Fibroblast of lung (primary cell): ENCODE data around the gene SDHC. TPM values are rescaled to one million over a fixed set of nuclear protein-coding genes. Genes with fewer than 3 reads are reported as not detected.
"Not testable (repeated sequence)": the region's sequence is repeated elsewhere in the genome, so short reads cannot be mapped to it uniquely, and the experiment has no call there.

ENCODE experiments used
- DNase-seq, 2 donors: peaks; one replicate each; pipeline versions ENCODE4 v3.0.0 to v3.0.0-alpha.2; 2010; ENCODE audit warnings: low read depth in 2 of 2
- H2AFZ ChIP-seq: 2 replicates; pipeline ENCODE4 v1.5.1; 2012; ENCODE audit warnings: low read length, control low read depth, inconsistent platforms
- H3K27ac ChIP-seq: 2 replicates; pipeline ENCODE4 v1.5.1; 2011; ENCODE audit warnings: low read length, control low read depth; ENCODE audit not compliant: insufficient read depth
- H3K27me3 ChIP-seq: 2 replicates; pipeline ENCODE4 v1.5.1; 2011; ENCODE audit warnings: mild to moderate bottlenecking, low read length; ENCODE audit not compliant: control insufficient read depth, insufficient read depth
- H3K36me3 ChIP-seq: 2 replicates; pipeline ENCODE4 v1.5.1; 2011; ENCODE audit warnings: low read length; ENCODE audit not compliant: control insufficient read depth, insufficient read depth
- H3K4me1 ChIP-seq: 2 replicates; pipeline ENCODE4 v1.5.1; 2011; ENCODE audit warnings: low read length; ENCODE audit not compliant: control insufficient read depth, insufficient read depth; ENCODE audit errors: extremely low read depth
- H3K4me2 ChIP-seq: 2 replicates; pipeline ENCODE4 v1.5.1; 2011; ENCODE audit warnings: low read length, control low read depth; ENCODE audit not compliant: insufficient read depth; ENCODE audit errors: extremely low read depth
- H3K4me3 ChIP-seq, 4 experiments: fragments of 200-600 bp in 1 of 4; sonication (generic) in 1 of 4; replicated peaks in 1 of 4; 2 replicates each; pipeline ENCODE4 v1.5.1; 2011 to 2016; ENCODE audit warnings: low read length in 4 of 4, low read depth in 3 of 4, mild to moderate bottlenecking in 3 of 4, control low read depth in 2 of 4, inconsistent platforms in 1 of 4, mixed read lengths in 1 of 4; ENCODE audit not compliant: insufficient read depth in 1 of 4; ENCODE audit errors: control extremely low read depth in 1 of 4
- H3K79me2 ChIP-seq: 2 replicates; pipeline ENCODE4 v1.5.1; 2012; ENCODE audit warnings: mild to moderate bottlenecking, low read length, inconsistent platforms; ENCODE audit not compliant: control insufficient read depth, insufficient read depth
- H3K9ac ChIP-seq: 2 replicates; pipeline ENCODE4 v1.5.1; 2011; ENCODE audit warnings: mild to moderate bottlenecking, low read length, control low read depth; ENCODE audit not compliant: insufficient read depth
- H3K9me3 ChIP-seq: 2 replicates; pipeline ENCODE4 v1.5.1; 2012; ENCODE audit warnings: low read depth, low read length; ENCODE audit not compliant: control insufficient read depth, insufficient read depth
- H4K20me1 ChIP-seq: 2 replicates; pipeline ENCODE4 v1.5.1; 2011; ENCODE audit warnings: low read length; ENCODE audit not compliant: control insufficient read depth, insufficient read depth; ENCODE audit errors: extremely low read depth
- CTCF ChIP-seq, 2 donors: IDR thresholded peaks in 1 of 2; conservative IDR thresholded peaks in 1 of 2; 1 replicate in 1 of 2; 2 replicates in 1 of 2; pipeline ENCODE4 v1.5.1; 2011 to 2012; ENCODE audit warnings: low read length in 2 of 2, control low read depth in 1 of 2, inconsistent platforms in 1 of 2, low read depth in 1 of 2, mild to moderate bottlenecking in 1 of 2
- EZH2 ChIP-seq: IDR thresholded peaks from 2 replicates; pipeline ENCODE4 v1.5.1; 2012; ENCODE audit warnings: low read length, control low read depth, mild to moderate bottlenecking; ENCODE audit errors: missing control alignments
- polyA plus RNA-seq, 2 donors: library from polyadenylated mRNA; depleted of rRNA in 1 of 2; stranded (reverse) in 1 of 2; unstranded in 1 of 2; fragments of >200 nt; gene quantifications; 2 replicates each; pipeline ENCODE4 v1.2.1, GENCODE V29; 2011 to 2012; ENCODE audit warnings: missing spikeins in 1 of 2
- total RNA-seq: library from RNA; depleted of rRNA; stranded (reverse); fragments of >200 nt; gene quantifications from 2 replicates; pipeline ENCODE4 v1.2.1, GENCODE V29; 2014

The SDHC gene
- total and polyA plus RNA-seq, 2 donors (not counting 1 experiment from before 2014, with no cell fraction given): 24.8 to 484 TPM

DNA sequence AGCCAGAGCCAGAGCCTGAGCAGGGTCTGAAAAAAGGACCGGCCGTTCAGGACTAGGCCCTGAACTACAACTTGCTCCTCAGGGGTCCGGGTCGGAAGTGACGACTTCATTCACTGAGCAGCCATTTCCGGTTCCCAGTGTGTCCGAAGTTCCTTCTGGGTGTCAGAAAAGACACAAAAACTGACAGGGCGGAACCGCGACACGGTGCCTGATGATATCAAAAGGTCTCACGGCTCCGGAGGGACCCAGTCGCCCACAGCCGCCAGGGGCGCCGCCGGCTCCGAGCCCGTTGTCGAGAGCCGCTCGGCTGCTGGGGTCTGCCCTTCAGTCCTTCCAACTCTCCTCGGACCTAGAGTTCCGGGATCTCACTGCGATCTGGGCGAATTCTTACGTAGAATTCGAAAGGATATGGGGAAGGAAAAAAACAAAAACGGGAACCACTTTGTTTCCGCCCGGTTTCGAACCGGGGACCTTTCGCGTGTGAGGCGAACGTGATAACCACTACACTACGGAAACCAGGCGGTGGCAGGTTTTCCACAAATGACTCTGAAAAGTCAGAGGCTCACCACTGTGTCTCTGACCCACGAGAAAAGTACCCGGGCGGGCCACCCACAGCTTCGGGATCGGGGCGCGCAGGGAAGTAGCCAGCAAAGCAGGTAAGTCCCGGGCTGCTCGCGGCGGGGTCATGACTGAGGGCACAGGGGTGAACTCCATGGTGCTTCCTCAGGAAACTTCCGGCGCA is 85.2 kb downstream of the SDHC start:
- H3K9me3 ChIP-seq: no peaks in the 10 kb centered on the region
- H4K20me1 ChIP-seq: no peaks in the 10 kb centered on the region
- H3K9ac ChIP-seq: peak overlapping the region; percentile 95
- DNase-seq: peak; percentile 91 to 94
- peaks cover 2% of the 10 kb centered on the region for H3K4me1 ChIP-seq
- peak overlapping the region; percentile 61 to 82 (median 82) for H3K4me3 ChIP-seq
- TF ChIP-seq EZH2: no peak
- peak; percentile 32 to 42 for TF ChIP-seq CTCF (conservative IDR thresholded peaks at IDR 0.05 in 1 of 2, IDR thresholded peaks at IDR 0.05 in 1 of 2; ENCODE audit: low read depth in 1 of 2, low read length in 2 of 2)
- H3K36me3 ChIP-seq: no peaks in the 10 kb centered on the region
- no peaks in the 10 kb centered on the region for H3K79me2 ChIP-seq
- no peaks in the 10 kb centered on the region for H3K27me3 ChIP-seq
- H3K27ac ChIP-seq: peak overlapping the region; percentile 99
- peak overlapping the region; percentile 95 for H2AFZ ChIP-seq
- peak overlapping the region; percentile 89 for H3K4me2 ChIP-seq

GRCh38 chr1:161402446-161402845 is 88.3 kb downstream of the SDHC start:
- TF ChIP-seq EZH2: no peak
- no peak for TF ChIP-seq CTCF (conservative IDR thresholded peaks at IDR 0.05 in 1 of 2, IDR thresholded peaks at IDR 0.05 in 1 of 2; ENCODE audit: low read depth in 1 of 2, low read length in 2 of 2)
- Histone ChIP-seq H3K4me2 (no peak overlapping the region), H4K20me1 (no peaks in the 10 kb centered on the region), H3K9ac (no peak overlapping the region), H3K36me3 (no peaks in the 10 kb centered on the region), H3K4me1 (peaks cover 2% of the 10 kb centered on the region), H3K9me3 (no peaks in the 10 kb centered on the region), H3K27ac (no peak overlapping the region), H3K27me3 (no peaks in the 10 kb centered on the region), H3K4me3 (no peak overlapping the region), H2AFZ (no peak overlapping the region), H3K79me2 (no peaks in the 10 kb centered on the region)
- DNase-seq: no peak

DNA sequence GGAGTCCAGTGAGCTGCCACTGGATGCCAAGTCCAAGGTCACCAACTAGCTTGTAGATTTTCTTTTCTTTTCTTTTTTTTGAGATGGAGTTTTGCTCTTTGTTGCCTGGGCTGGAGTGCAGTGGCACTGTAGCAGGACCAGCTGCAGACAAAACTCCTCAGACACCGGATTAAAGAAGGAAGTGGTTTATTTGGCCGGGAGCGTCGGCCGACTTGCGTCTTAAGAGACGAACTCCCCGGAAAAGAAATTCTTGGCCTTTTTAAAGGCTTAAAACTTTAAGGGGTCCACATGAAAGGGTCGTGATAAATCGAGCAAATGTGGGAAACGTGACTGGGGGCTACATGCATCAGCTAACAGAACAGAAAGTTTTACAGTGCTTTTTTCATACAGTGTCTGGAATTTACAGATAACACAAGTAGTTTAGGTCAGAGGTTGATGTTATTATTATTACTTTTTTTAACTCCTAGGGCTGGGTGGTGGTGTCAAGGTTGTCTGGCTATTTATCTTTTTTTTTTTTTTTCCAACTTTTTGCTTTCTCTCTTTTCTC is 89.9 kb downstream of the SDHC start:
- no peaks in the 10 kb centered on the region for H3K36me3 ChIP-seq
- H3K79me2 ChIP-seq: no peaks in the 10 kb centered on the region
- H3K9ac ChIP-seq: no peak overlapping the region
- H3K4me1 ChIP-seq: no peaks in the 10 kb centered on the region
- no peak overlapping the region for H3K27ac ChIP-seq
- no peaks in the 10 kb centered on the region for H3K9me3 ChIP-seq
- no peaks in the 10 kb centered on the region for H3K27me3 ChIP-seq
- no peak for DNase-seq
- TF ChIP-seq EZH2 (no peak), CTCF (conservative IDR thresholded peaks at IDR 0.05 in 1 of 2, IDR thresholded peaks at IDR 0.05 in 1 of 2; ENCODE audit: low read depth in 1 of 2, low read length in 2 of 2) (no peak)
- H4K20me1 ChIP-seq: no peaks in the 10 kb centered on the region
- no peak overlapping the region for H3K4me3 ChIP-seq
- H3K4me2 ChIP-seq: no peak overlapping the region
- H2AFZ ChIP-seq: no peak overlapping the region

DNA sequence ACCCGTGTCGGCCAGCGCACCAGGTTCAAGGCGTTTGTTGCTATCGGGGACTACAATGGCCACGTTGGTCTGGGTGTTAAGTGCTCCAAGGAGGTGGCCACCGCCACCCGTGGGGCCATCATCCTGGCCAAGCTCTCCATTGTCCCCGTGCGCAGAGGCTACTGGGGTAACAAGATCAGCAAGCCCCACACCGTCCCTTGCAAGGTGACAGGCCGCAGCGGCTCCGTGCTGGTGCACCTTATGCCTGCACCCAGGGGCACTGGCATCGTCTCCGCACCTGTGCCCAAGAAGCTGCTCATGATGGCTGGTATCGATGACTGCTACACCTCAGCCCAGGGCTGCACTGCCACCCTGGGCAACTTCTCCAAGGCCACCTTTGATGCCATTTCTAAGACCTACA is 92.4 kb downstream of the SDHC start:
- H2AFZ ChIP-seq, H3K79me2 ChIP-seq, H3K27ac ChIP-seq, H3K27me3 ChIP-seq, H4K20me1 ChIP-seq, H3K4me3 ChIP-seq, H3K9me3 ChIP-seq, H3K4me1 ChIP-seq, DNase-seq, H3K9ac ChIP-seq, H3K4me2 ChIP-seq, H3K36me3 ChIP-seq: not testable (repeated sequence)
